HepG2 (cell line): ENCODE data around the gene PATL1. TPM values are rescaled to one million over a fixed set of nuclear protein-coding genes. Genes with fewer than 3 reads are reported as not detected.
A peak's percentile ranks its signal among the peaks of the same experiment; 100 is the strongest.

ENCODE experiments used
- ATF7-NPFF ChIP-seq: sonication (generic); formaldehyde crosslinking; IDR thresholded peaks from 2 replicates; pipeline ENCODE4 v1.8.1; 2023; ENCODE audit warnings: mild to moderate bottlenecking, low read depth, missing genetic modification reagents, moderate library complexity
- DR1 ChIP-seq: sonication (generic); formaldehyde crosslinking; IDR thresholded peaks from 2 replicates; pipeline ENCODE4 v1.8.0; 2021; ENCODE audit warnings: mild to moderate bottlenecking, missing genetic modification reagents, inconsistent platforms
- DRAP1 ChIP-seq: IDR thresholded peaks from 2 replicates; pipeline ENCODE4 v1.6.1; 2016; ENCODE audit warnings: missing genetic modification reagents, missing compliant biosample characterization
- HHEX ChIP-seq: IDR thresholded peaks from 2 replicates; pipeline ENCODE4 v1.6.1; 2016; ENCODE audit warnings: control low read depth
- HIVEP1 ChIP-seq: sonication (generic); formaldehyde crosslinking; IDR thresholded peaks from 2 replicates; pipeline ENCODE4 v1.4.0; 2020; ENCODE audit warnings: mild to moderate bottlenecking, missing genetic modification reagents
- HMGA1 ChIP-seq: sonication (generic); formaldehyde crosslinking; conservative IDR thresholded peaks from 2 replicates; pipeline ENCODE4 v1.4.0; 2020; ENCODE audit warnings: missing genetic modification reagents
- IRX3 ChIP-seq: sonication (generic); formaldehyde crosslinking; IDR thresholded peaks from 2 replicates; pipeline ENCODE4 v1.8.1; 2023; ENCODE audit warnings: mild to moderate bottlenecking, low read depth, missing genetic modification reagents, borderline replicate concordance
- MTF1 ChIP-seq: sonication (generic); formaldehyde crosslinking; IDR thresholded peaks from 2 replicates; pipeline ENCODE4 v1.5.0; 2020; ENCODE audit warnings: missing genetic modification reagents
- NR2F1 ChIP-seq, 2 experiments: fragments of 450-650 bp in 1 of 2; formaldehyde crosslinking in 1 of 2; IDR thresholded peaks; 2 replicates each; pipeline versions ENCODE4 v1.5.0 to v1.6.1; 2016 to 2020; ENCODE audit warnings: mild to moderate bottlenecking in 1 of 2, missing compliant biosample characterization in 1 of 2, missing genetic modification reagents in 1 of 2, moderate library complexity in 1 of 2
- PRDM10 ChIP-seq: sonication (generic); formaldehyde crosslinking; IDR thresholded peaks from 2 replicates; pipeline ENCODE4 v1.4.0; 2020; ENCODE audit warnings: low read depth, missing genetic modification reagents
- SATB2 ChIP-seq: sonication (generic); formaldehyde crosslinking; IDR thresholded peaks from 2 replicates; pipeline ENCODE4 v1.5.0; 2020; ENCODE audit warnings: missing genetic modification reagents
- SOX5 ChIP-seq: IDR thresholded peaks from 2 replicates; pipeline ENCODE4 v1.6.1; 2016; ENCODE audit warnings: borderline replicate concordance
- ZBTB43 ChIP-seq: sonication (generic); formaldehyde crosslinking; conservative IDR thresholded peaks from 2 replicates; pipeline ENCODE4 v1.4.0; 2020; ENCODE audit warnings: missing genetic modification reagents
- ZBTB7B ChIP-seq: sonication (generic); formaldehyde crosslinking; IDR thresholded peaks from 2 replicates; pipeline ENCODE4 v1.4.0; 2020; ENCODE audit warnings: missing genetic modification reagents
- ZNF333 ChIP-seq: sonication (generic); formaldehyde crosslinking; IDR thresholded peaks from 2 replicates; pipeline ENCODE4 v1.4.0; 2020; ENCODE audit warnings: mild to moderate bottlenecking, missing genetic modification reagents, borderline replicate concordance
- ZNF589 ChIP-seq: sonication (generic); formaldehyde crosslinking; conservative IDR thresholded peaks from 2 replicates; pipeline ENCODE4 v1.8.0; 2022; ENCODE audit warnings: mild to moderate bottlenecking, moderate library complexity, missing genetic modification reagents
- ZNF713 ChIP-seq: sonication (generic); formaldehyde crosslinking; IDR thresholded peaks from 2 replicates; pipeline ENCODE4 v1.4.0; 2020; ENCODE audit warnings: mild to moderate bottlenecking, missing genetic modification reagents
- polyA plus RNA-seq, 8 experiments: library from polyadenylated mRNA; depleted of rRNA in 3 of 8; stranded (reverse) in 7 of 8; unstranded in 1 of 8; fragments of >200 nt; fragmentation: Illumina TruSeq in 4 of 8; extraction: Trizol in 4 of 8; gene quantifications; 2 replicates each; pipeline versions ENCODE4 v1.2.1 to v1.2.3, GENCODE V29; 2011 to 2016; ENCODE audit warnings: low read depth in 4 of 8, missing spikeins in 1 of 8, mixed read lengths in 1 of 8; ENCODE audit not compliant: insufficient read depth in 1 of 8
- total RNA-seq, 5 experiments: library from RNA; depleted of rRNA; stranded (reverse); fragments of >200 nt; fragmentation: Illumina TruSeq; extraction: Trizol; gene quantifications; 2 replicates each; pipeline ENCODE4 v1.2.3, GENCODE V29; 2016; ENCODE audit warnings: low read depth in 1 of 5
- TF ChIP-seq, protein P1 (sequence below): sonication (generic); formaldehyde crosslinking; IDR thresholded peaks from 2 replicates; pipeline ENCODE4 v1.4.0; 2020; ENCODE audit warnings: missing genetic modification reagents
- TF ChIP-seq, protein P2 (sequence below): IDR thresholded peaks from 2 replicates; pipeline ENCODE4 v1.6.1; 2016
- TF ChIP-seq, protein P3 (sequence below): sonication (generic); formaldehyde crosslinking; conservative IDR thresholded peaks from 2 replicates; pipeline ENCODE4 v1.8.0; 2022; ENCODE audit warnings: low read depth, missing genetic modification reagents

PATL1 gene
- total and polyA plus RNA-seq, 2 of the 13 experiments (the other 11 are each of a cell fraction or from before 2014, with no cell fraction given): 12.9 to 26.8 TPM

GRCh38 chr11:59643390-59643789 is 25.4 kb downstream of the PATL1 start (continued):
- TF ChIP-seq, protein P1, sequence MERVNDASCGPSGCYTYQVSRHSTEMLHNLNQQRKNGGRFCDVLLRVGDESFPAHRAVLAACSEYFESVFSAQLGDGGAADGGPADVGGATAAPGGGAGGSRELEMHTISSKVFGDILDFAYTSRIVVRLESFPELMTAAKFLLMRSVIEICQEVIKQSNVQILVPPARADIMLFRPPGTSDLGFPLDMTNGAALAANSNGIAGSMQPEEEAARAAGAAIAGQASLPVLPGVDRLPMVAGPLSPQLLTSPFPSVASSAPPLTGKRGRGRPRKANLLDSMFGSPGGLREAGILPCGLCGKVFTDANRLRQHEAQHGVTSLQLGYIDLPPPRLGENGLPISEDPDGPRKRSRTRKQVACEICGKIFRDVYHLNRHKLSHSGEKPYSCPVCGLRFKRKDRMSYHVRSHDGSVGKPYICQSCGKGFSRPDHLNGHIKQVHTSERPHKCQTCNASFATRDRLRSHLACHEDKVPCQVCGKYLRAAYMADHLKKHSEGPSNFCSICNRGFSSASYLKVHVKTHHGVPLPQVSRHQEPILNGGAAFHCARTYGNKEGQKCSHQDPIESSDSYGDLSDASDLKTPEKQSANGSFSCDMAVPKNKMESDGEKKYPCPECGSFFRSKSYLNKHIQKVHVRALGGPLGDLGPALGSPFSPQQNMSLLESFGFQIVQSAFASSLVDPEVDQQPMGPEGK: 0 out of 2 replicates have a peak, but pooled peaks have one; percentile 9
- TF ChIP-seq ZBTB43 (CRISPR knock-in tag) (no peak), HIVEP1 (CRISPR knock-in tag) (no peak), IRX3 (CRISPR knock-in tag) (no peak), ZBTB7B (CRISPR knock-in tag) (peak; percentile 66; the same call in 1 of the 2 replicates), DR1 (CRISPR knock-in tag) (no peak), ZNF713 (CRISPR knock-in tag) (no peak), ZNF589 (CRISPR knock-in tag) (no peak), HHEX (CRISPR knock-in tag) (no peak), SOX5 (CRISPR knock-in tag) (peak; percentile 50; the same call in 1 of the 2 replicates), NR2F1 (CRISPR knock-in tag; IDR thresholded peaks at IDR 0.05) (peak; percentile 68 to 70; a peak in 3 of 4 replicates), SATB2 (no peak), PRDM10 (CRISPR knock-in tag) (no peak), DRAP1 (no peak), HMGA1 (CRISPR knock-in tag) (no peak), ZNF333 (CRISPR knock-in tag) (no peak), ATF7-NPFF (CRISPR knock-in tag) (no peak), MTF1 (no peak)
- TF ChIP-seq, protein P2, sequence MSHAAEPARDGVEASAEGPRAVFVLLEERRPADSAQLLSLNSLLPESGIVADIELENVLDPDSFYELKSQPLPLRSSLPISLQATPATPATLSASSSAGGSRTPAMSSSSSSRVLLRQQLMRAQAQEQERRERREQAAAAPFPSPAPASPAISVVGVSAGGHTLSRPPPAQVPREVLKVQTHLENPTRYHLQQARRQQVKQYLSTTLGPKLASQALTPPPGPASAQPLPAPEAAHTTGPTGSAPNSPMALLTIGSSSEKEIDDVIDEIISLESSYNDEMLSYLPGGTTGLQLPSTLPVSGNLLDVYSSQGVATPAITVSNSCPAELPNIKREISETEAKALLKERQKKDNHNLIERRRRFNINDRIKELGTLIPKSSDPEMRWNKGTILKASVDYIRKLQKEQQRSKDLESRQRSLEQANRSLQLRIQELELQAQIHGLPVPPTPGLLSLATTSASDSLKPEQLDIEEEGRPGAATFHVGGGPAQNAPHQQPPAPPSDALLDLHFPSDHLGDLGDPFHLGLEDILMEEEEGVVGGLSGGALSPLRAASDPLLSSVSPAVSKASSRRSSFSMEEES (CRISPR knock-in tag): no peak
- TF ChIP-seq, protein P3, sequence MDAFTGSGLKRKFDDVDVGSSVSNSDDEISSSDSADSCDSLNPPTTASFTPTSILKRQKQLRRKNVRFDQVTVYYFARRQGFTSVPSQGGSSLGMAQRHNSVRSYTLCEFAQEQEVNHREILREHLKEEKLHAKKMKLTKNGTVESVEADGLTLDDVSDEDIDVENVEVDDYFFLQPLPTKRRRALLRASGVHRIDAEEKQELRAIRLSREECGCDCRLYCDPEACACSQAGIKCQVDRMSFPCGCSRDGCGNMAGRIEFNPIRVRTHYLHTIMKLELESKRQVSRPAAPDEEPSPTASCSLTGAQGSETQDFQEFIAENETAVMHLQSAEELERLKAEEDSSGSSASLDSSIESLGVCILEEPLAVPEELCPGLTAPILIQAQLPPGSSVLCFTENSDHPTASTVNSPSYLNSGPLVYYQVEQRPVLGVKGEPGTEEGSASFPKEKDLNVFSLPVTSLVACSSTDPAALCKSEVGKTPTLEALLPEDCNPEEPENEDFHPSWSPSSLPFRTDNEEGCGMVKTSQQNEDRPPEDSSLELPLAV: no peak
